ENCODE results near the gene DLEC1. TPM values are rescaled to one million over a fixed set of nuclear protein-coding genes. Genes with fewer than 3 reads are reported as not detected.

Gene DLEC1
- under 0.01 and 0.09 TPM in 2 replicates for total RNA-seq

GRCh38 chr3:38039101-38039898 lies at the start of gene DLEC1:
DLEC1 (plus strand) TSS chr3:38039208; CDS start chr3:38039226, 18 bp downstream.

GRCh38 chr3:37990527-37990926 lies 48.5 kb upstream of the DLEC1 start, which contains the start of gene VILL:
VILL (plus strand) TSS chr3:37990786; CDS start chr3:37993673, 2,887 bp downstream.

DNA sequence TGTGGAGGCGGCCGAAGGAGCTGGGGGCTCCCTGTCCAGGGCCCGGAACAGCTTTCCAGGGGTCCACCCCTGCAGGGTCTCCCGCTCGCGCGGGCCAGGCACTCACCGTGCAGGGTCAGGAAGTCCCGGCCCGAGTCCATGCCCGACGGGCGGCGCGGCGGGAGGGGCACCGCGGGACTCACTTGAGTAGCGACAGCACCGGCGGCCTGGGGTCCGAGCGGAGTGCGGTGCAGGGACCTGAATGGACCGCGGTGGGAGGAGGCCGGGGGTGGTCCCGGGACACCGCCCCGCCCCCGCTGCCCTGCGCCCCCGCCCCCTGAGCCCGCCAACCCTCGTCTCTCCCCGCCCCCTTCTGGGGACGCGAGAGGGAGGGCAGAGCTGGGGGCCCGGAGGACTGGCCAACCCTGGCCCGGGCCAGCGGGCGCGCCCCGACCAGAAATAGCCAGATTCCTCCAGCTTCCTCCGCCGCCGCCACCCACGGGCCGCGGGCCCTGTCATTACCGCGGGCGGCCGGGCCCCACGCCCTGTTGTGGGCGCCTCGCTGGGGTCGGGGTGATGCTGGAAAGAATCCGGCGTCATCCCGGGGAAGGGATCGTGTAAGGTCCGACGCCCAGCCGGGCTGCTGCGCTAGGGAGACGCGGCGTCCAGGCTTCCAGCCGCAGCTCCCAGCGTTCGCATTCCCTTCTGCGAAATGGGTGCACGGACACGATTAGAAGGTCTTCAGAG lies 9.4 kb upstream of the DLEC1 start, which contains the start of gene PLCD1:
TSS of gene PLCD1 (minus strand) at position 243 of the 726 bp plus-strand sequence. CDS start at position 140, 103 bp downstream.

DNA sequence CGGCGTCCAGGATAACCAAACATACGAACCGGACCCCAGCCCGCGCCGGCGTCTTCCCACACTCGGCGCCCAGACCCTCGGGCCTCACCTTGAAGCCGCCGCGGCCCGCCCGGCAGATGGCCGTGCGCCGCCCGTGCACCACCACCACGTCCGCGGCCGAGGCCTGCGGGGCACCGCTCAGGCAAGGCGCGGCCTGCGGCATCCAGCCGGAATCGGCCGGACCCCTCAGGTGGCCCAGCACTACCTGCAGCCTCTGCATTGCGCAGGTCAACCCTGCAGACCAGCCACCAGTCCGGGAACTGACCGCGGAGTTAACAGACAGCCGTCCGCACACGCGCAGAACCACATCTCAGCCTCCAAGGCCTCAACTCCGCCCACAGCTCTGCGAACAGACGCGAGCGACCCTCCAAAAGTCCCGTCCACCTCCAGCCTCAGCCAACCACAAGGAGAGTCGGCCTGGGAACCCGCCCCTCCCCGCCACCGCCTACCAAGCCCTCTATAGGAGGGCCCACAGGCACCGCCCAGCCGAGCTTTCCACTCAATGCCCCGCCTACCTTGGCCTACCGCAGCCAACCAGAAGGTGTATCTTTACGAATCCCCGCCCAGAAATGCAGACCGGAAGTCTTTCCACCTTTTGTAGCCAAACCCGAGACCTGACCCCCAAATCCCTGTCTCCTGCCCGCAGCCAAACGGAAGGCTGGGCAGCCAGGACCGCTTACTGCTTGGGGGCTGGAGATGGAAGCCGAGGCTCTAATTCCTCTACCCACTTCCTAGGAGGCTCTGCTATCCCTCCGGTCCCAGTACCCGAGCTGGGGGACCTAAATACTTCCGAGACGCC lies 98.0 kb downstream of the DLEC1 start, which contains the start of gene ACAA1:
TSS of gene ACAA1 (minus strand) at position 351 of the 838 bp plus-strand sequence. CDS start at position 259, 92 bp downstream.

DNA sequence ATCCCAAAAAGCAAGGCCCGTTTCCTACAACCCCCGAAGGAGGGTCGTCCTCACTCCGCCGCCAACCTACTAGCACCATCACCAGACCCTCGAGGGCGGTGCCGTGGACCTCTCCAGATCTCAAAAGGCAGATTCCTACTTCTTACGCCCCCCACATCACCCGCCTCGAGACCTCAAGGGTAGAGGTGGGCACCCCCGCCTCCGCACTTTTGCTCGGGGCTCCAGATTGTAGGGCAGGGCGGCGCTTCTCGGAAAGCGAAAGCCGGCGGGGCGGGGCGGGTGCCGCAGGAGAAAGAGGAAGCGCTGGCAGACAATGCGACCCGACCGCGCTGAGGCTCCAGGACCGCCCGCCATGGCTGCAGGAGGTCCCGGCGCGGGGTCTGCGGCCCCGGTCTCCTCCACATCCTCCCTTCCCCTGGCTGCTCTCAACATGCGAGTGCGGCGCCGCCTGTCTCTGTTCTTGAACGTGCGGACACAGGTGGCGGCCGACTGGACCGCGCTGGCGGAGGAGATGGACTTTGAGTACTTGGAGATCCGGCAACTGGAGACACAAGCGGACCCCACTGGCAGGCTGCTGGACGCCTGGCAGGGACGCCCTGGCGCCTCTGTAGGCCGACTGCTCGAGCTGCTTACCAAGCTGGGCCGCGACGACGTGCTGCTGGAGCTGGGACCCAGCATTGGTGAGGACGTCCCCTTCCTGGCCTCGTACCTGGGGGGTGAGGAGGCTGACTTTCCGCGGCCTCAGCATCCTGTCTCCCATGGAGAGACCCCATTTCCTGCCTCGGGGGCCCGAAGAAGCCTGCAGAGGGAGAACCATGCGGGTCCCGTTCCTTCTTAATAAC lies 99.6 kb downstream of the DLEC1 start, which contains the start of gene MYD88:
TSS of gene MYD88 (plus strand) at position 313 of the 842 bp plus-strand sequence. CDS start at position 353, 40 bp downstream.

DNA sequence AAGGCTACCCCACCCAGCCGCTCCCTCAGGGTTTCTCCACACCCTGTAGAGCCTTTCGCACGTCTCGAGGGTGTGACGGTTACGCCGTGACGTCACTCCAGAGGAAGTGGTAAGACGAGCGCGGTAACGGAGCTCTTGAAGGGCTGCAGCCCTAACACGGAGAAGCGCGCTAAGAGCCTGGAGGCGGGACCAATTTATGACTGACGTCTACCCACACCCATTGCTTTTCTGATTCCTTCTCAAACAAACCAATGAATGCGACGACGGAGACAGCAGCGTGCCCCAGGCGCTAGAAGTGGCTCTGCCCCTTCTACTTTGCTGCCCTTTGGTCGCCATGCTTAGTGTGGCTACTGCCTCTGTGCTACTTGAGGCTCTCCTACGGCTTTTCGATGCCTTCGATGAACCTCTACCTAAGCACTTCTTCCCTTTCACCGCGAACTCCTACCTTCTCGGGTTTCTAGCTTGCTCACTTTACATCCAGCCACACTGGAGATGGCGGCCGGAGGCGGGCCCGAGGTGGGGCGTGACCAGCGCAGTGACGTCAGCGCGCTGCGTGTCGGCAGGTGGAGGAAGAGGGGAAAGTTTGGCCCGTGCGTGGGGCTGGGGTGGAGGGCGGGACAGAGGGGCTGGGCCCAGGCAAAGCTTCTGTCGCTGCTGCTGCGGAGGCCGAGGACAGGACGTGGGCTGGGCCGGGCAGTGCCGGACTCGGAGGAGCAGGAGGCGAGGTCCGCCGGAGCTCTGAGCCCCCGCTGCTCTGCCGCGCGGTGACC lies 126.1 kb downstream of the DLEC1 start, which contains the start of gene OXSR1:
TSS of gene OXSR1 (plus strand) at position 586 of the 770 bp plus-strand sequence. CDS start 340 bp downstream, outside the sequence.

Other genes starting within 250 kb of the DLEC1 start
- 16.3 and 22.7 TPM in 2 replicates for gene CTDSPL, start 177.3 kb upstream of the DLEC1 start, total RNA-seq
- gene VILL, start 48.4 kb upstream of the DLEC1 start, total RNA-seq, result 3.6 and 8.9 TPM in 2 replicates
- 13.4 and 22.0 TPM in 2 replicates for gene PLCD1, start 9.6 kb upstream of the DLEC1 start, total RNA-seq
- 16.9 and 24.3 TPM in 2 replicates for gene ACAA1, start 97.9 kb downstream of the DLEC1 start, total RNA-seq
- gene MYD88, start 99.5 kb downstream of the DLEC1 start, total RNA-seq, result 10.1 and 16.5 TPM in 2 replicates
- 31.2 and 58.2 TPM in 2 replicates for gene OXSR1, start 126.3 kb downstream of the DLEC1 start, total RNA-seq
- gene SLC22A13, start 226.6 kb downstream of the DLEC1 start, total RNA-seq, result 1.5 and 1.6 TPM in 2 replicates
- 0.59 and 1.2 TPM in 2 replicates for gene SLC22A14, start 243.1 kb downstream of the DLEC1 start, total RNA-seq